ENCODE measurements around the gene CHFR. TPM values are rescaled to one million over a fixed set of nuclear protein-coding genes. Genes with fewer than 3 reads are reported as not detected.
"Not testable (repeated sequence)": the region's sequence is repeated elsewhere in the genome, so short reads cannot be mapped to it uniquely, and the experiment has no call there.

CHFR gene
- total RNA-seq, 1 donor from 2014 or later = 74.1 TPM

DNA sequence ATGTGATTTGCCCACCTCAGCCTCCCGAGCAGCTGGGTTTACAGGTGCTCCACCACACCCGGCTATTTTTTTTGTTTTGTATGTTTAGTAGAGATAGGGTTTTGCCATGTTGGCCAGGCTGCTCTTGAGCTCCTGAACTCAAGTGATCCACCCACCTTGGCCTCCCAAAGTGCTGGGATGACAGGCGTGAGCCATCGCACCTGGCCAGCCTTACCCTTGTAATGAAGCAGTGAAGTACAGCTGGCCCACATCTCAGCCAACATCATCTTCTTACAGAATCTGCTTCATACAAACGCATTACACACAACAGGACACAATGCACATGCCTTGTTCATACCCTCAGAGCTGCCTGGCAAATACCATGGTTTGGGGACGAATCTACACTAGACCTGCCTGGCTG, 31.3 kb upstream of the CHFR start:
- Mint-ChIP-seq H3K4me3 (ENCODE audit: unreplicated experiment) (no peak overlapping the region), H3K27ac (ENCODE audit: unreplicated experiment) (no peak overlapping the region), H3K27me3 (ENCODE audit: unreplicated experiment) (no peaks in the 10 kb centered on the region), H3K9me3 (ENCODE audit: unreplicated experiment) (peaks cover 46% of the 10 kb centered on the region), H3K4me1 (ENCODE audit: unreplicated experiment) (no peaks in the 10 kb centered on the region), H3K36me3 (ENCODE audit: low read depth, unreplicated experiment) (peaks cover 31% of the 10 kb centered on the region)
- TF ChIP-seq, protein P1, sequence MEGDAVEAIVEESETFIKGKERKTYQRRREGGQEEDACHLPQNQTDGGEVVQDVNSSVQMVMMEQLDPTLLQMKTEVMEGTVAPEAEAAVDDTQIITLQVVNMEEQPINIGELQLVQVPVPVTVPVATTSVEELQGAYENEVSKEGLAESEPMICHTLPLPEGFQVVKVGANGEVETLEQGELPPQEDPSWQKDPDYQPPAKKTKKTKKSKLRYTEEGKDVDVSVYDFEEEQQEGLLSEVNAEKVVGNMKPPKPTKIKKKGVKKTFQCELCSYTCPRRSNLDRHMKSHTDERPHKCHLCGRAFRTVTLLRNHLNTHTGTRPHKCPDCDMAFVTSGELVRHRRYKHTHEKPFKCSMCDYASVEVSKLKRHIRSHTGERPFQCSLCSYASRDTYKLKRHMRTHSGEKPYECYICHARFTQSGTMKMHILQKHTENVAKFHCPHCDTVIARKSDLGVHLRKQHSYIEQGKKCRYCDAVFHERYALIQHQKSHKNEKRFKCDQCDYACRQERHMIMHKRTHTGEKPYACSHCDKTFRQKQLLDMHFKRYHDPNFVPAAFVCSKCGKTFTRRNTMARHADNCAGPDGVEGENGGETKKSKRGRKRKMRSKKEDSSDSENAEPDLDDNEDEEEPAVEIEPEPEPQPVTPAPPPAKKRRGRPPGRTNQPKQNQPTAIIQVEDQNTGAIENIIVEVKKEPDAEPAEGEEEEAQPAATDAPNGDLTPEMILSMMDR (IDR thresholded peaks at IDR 0.05; ENCODE audit: unreplicated experiment) = no peak
- DNase-seq (ENCODE audit: low spot score) = no peak

DNA sequence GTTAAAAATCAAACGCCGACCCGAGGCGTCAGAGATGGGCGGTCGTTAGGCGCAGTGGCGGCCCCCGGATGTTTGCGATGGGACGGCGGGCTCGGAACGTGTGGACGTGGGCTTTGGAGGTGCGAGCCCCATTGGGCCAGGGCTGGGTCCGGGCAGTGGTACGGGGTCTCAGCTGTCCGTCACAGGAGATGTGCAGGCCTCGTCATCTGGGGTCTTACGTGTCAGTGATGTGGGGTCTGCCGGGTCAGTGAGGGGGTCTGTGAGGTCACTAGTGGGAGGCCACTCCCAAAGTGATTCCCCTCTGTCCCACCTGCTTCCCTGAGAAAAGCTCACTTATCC, 21.6 kb upstream of the CHFR start:
- Mint-ChIP-seq H3K4me1 (ENCODE audit: unreplicated experiment) (no peaks in the 10 kb centered on the region), H3K27ac (ENCODE audit: unreplicated experiment) (no peak overlapping the region), H3K27me3 (ENCODE audit: unreplicated experiment) (peaks cover 6% of the 10 kb centered on the region), H3K4me3 (ENCODE audit: unreplicated experiment) (peak overlapping the region; percentile 85), H3K36me3 (ENCODE audit: low read depth, unreplicated experiment) (peaks cover 13% of the 10 kb centered on the region), H3K9me3 (ENCODE audit: unreplicated experiment) (peaks cover 12% of the 10 kb centered on the region)
- TF ChIP-seq, protein P1 (IDR thresholded peaks at IDR 0.05; ENCODE audit: unreplicated experiment) = no peak
- no peak for DNase-seq (ENCODE audit: low spot score)

DNA sequence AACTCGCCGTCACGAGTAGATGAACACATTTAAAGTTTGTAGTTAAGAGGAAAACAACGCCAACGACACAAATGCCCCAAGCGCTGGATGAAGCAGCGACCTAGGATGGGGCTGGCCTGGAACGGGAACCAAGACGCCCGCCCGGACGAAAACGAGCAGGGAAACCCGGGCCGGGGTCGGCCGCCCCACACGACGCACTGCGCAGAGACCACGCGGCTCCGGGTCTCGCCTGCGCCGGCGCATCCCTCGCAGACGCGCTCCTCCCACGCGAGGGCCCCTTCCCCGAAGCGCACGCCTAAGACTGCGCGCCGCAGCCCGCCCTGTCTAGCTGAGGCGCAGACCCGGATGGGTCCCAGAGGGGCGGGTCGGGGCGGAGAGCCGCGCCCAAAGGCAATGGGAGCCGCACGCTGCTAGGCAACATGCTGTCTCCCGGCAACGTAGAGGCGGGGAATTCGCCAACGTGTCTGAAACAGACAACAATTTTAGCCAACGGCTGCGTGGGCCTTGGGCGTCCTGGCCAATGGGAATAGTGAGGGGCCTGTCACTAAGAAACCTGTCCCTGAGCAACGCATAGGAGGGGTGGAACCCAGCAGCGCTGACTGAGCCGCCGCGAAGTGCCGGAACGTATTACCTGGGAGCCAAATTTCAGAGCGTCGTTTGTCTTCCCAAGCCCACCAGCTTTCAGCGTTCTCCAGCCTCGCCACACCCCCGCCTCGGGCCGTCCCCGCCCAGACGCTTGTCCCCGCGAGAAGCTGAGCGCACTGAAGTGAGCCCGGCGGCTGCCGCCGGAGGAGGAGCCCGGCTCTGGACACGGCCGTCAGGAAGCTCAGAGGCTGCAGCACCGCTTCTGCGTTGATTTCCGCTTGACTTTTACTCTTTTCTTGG, 21.0 kb upstream of the CHFR start:
- peak; percentile 87 for DNase-seq (ENCODE audit: low spot score)
- Mint-ChIP-seq H3K9me3 (ENCODE audit: unreplicated experiment) (peaks cover 6% of the 10 kb centered on the region), H3K4me1 (ENCODE audit: unreplicated experiment) (no peaks in the 10 kb centered on the region), H3K36me3 (ENCODE audit: low read depth, unreplicated experiment) (peaks cover 9% of the 10 kb centered on the region), H3K27ac (ENCODE audit: unreplicated experiment) (peak overlapping the region; percentile 80), H3K27me3 (ENCODE audit: unreplicated experiment) (peaks cover 6% of the 10 kb centered on the region), H3K4me3 (ENCODE audit: unreplicated experiment) (peak overlapping the region; percentile 85)
- TF ChIP-seq, protein P1 (IDR thresholded peaks at IDR 0.05; ENCODE audit: unreplicated experiment) = no peak

DNA sequence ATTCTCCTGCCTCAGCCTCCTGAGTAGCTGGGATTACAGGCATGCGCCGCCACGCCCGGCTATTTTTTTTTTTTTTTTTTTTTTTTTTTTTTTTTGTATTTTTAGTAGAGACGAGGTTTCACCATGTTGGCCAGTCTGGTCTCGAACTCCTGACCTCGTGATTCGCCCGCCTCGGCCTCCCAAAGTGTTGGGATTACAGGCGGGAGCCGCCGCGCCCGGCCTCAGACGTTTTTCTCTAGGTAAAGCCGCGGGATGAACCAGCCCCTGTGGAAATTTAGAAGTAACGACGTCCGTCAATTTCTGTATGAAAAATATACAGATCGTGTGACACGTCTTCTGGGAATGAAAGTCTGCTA, 20.4 kb upstream of the CHFR start:
- not testable (repeated sequence) for H3K4me1 Mint-ChIP-seq (ENCODE audit: unreplicated experiment); DNase-seq (ENCODE audit: low spot score); H3K36me3 Mint-ChIP-seq (ENCODE audit: low read depth, unreplicated experiment); H3K9me3 Mint-ChIP-seq (ENCODE audit: unreplicated experiment); H3K27me3 Mint-ChIP-seq (ENCODE audit: unreplicated experiment)
- Mint-ChIP-seq H3K4me3 (ENCODE audit: unreplicated experiment) (peak overlapping the region; percentile 65), H3K27ac (ENCODE audit: unreplicated experiment) (peak overlapping the region; percentile 61)

DNA sequence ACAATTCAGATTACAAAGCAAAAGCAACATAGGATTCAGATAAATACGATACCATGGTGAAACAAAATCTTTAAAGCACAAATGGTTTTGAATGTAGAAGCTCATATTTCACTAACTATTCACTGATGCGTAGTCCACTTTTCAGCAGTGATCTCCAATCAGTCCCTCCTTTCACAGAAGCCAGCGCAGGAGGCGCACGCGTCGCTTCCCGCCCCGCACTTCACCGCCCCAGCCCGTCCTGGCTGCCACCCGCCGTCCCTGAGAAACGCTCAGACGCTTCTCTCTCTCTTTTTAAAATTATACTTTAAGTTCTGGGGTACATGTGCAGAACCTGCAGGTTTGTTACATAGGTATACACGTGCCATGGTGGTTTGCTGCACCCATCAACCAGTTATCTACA, 19.8 kb upstream of the CHFR start:
- H3K4me3 Mint-ChIP-seq (ENCODE audit: unreplicated experiment) = no peak overlapping the region
- DNase-seq (ENCODE audit: low spot score) = no peak
- H3K27me3 Mint-ChIP-seq (ENCODE audit: unreplicated experiment) = peaks cover 6% of the 10 kb centered on the region
- no peak overlapping the region for H3K27ac Mint-ChIP-seq (ENCODE audit: unreplicated experiment)
- H3K4me1 Mint-ChIP-seq (ENCODE audit: unreplicated experiment) = no peaks in the 10 kb centered on the region
- TF ChIP-seq, protein P1 (IDR thresholded peaks at IDR 0.05; ENCODE audit: unreplicated experiment) = no peak
- H3K9me3 Mint-ChIP-seq (ENCODE audit: unreplicated experiment) = peaks cover 5% of the 10 kb centered on the region
- H3K36me3 Mint-ChIP-seq (ENCODE audit: low read depth, unreplicated experiment) = peaks cover 8% of the 10 kb centered on the region

Data from endothelial cell (in vitro differentiated cells).